Ascending aorta (tissue), 2 donors: ENCODE measurements around the gene ATP9A. TPM values are rescaled to one million over a fixed set of nuclear protein-coding genes. Genes with fewer than 3 reads are reported as not detected.
"Not testable (repeated sequence)": the region's sequence is repeated elsewhere in the genome, so short reads cannot be mapped to it uniquely, and the experiment has no call there.

Experiments
- DNase-seq, 2 donors: peaks; one replicate each; pipeline ENCODE4 v3.0.0-alpha.2; 2019; ENCODE audit warnings: low spot score in 2 of 2
- H3K27ac ChIP-seq, 2 donors: fragments of 200-600 bp; sonication (generic); one replicate each; pipeline ENCODE4 v1.5.1; 2016 to 2017; ENCODE audit warnings: mild to moderate bottlenecking in 1 of 2
- H3K27me3 ChIP-seq: fragments of 200-600 bp; sonication (generic); one replicate; pipeline ENCODE4 v1.5.1; 2017
- H3K36me3 ChIP-seq, 2 donors: fragments of 200-600 bp; sonication (generic); one replicate each; pipeline ENCODE4 v1.5.1; 2016
- H3K4me1 ChIP-seq, 2 donors: fragments of 200-600 bp; sonication (generic); one replicate each; pipeline ENCODE4 v1.5.1; 2016 to 2017; ENCODE audit warnings: mild to moderate bottlenecking in 1 of 2
- H3K4me3 ChIP-seq, 2 donors: fragments of 200-600 bp; sonication (generic); one replicate each; pipeline ENCODE4 v1.5.1; 2016 to 2017; ENCODE audit warnings: mild to moderate bottlenecking in 1 of 2
- H3K9me3 ChIP-seq, 2 donors: fragments of 200-600 bp; sonication (generic); one replicate each; pipeline ENCODE4 v1.5.1; 2016
- CTCF ChIP-seq, 3 experiments: fragments of 200-600 bp in 2 of 3; fragments of 450-650 bp in 1 of 3; sonication (generic) in 2 of 3; IDR thresholded peaks; one replicate each; pipeline ENCODE4 v1.5.1; 2016 to 2019; ENCODE audit warnings: antibody characterized with exemption in 3 of 3, mild to moderate bottlenecking in 1 of 3, moderate library complexity in 1 of 3
- intact Hi-C: fragments of 100-400 bp; cut with DNase I; formaldehyde crosslinking; loops from one replicate; pipeline ENCODE4 v1.15.1; 2023
- total RNA-seq: library from RNA; depleted of rRNA; stranded (reverse); fragments of >200 nt; gene quantifications from one replicate; pipeline ENCODE4 v1.1.0, GENCODE V29; 2016

The ATP9A gene
- total RNA-seq, 1 donor from 2014 or later: 14.5 TPM

- Histone ChIP-seq H3K27me3 (no peaks in the 10 kb centered on the region), H3K36me3 (peaks cover 6 to 19% of the 10 kb centered on the region in 2 donors), H3K9me3 (no peaks in the 10 kb centered on the region), H3K4me1 (peaks cover 0 to 3% of the 10 kb centered on the region in 2 donors), H3K4me3 (no peak overlapping the region), H3K27ac (no peak overlapping the region)
- no peak for TF ChIP-seq CTCF (IDR thresholded peaks at IDR 0.05)
- intact Hi-C loops: no loop called here
- no peak for DNase-seq
Measured at GRCh38 chr20:51727872-51728271, 40.3 kb downstream of the ATP9A start.

- intact Hi-C loops: no loop called here
- no peak overlapping the region for H3K27ac ChIP-seq
- no peak overlapping the region for H3K4me3 ChIP-seq
- TF ChIP-seq CTCF (IDR thresholded peaks at IDR 0.05): no peak
- no peaks in the 10 kb centered on the region for H3K4me1 ChIP-seq
- peaks cover 6 to 19% of the 10 kb centered on the region in 2 donors for H3K36me3 ChIP-seq
- H3K27me3 ChIP-seq: no peaks in the 10 kb centered on the region
- DNase-seq: no peak
- no peaks in the 10 kb centered on the region for H3K9me3 ChIP-seq
Measured at GRCh38 chr20:51725584-51726176, 42.5 kb downstream of the ATP9A start.

GRCh38 chr20:51723026-51723425, 45.2 kb downstream of the ATP9A start:
- DNase-seq, H3K4me1 ChIP-seq, H3K27ac ChIP-seq, H3K4me3 ChIP-seq, intact Hi-C loops, H3K9me3 ChIP-seq, H3K27me3 ChIP-seq: not testable (repeated sequence)
- H3K36me3 ChIP-seq: peaks cover 6 to 19% of the 10 kb centered on the region in 2 donors

GRCh38 chr20:51722246-51722645, 45.9 kb downstream of the ATP9A start:
- H3K9me3 ChIP-seq, H3K27me3 ChIP-seq, intact Hi-C loops, DNase-seq, H3K27ac ChIP-seq, H3K4me1 ChIP-seq, H3K4me3 ChIP-seq: not testable (repeated sequence)
- peaks cover 6 to 19% of the 10 kb centered on the region in 2 donors for H3K36me3 ChIP-seq

GRCh38 chr20:51720854-51721253, 47.3 kb downstream of the ATP9A start:
- H3K27ac ChIP-seq: no peak overlapping the region
- no peaks in the 10 kb centered on the region for H3K4me1 ChIP-seq
- TF ChIP-seq CTCF (IDR thresholded peaks at IDR 0.05): no peak
- intact Hi-C loops: no loop called here
- H3K36me3 ChIP-seq: peaks cover 6 to 19% of the 10 kb centered on the region in 2 donors
- DNase-seq: no peak
- H3K27me3 ChIP-seq: no peaks in the 10 kb centered on the region
- no peaks in the 10 kb centered on the region for H3K9me3 ChIP-seq
- H3K4me3 ChIP-seq: no peak overlapping the region

- peaks cover 6 to 18% of the 10 kb centered on the region in 2 donors for H3K36me3 ChIP-seq
- no peak overlapping the region for H3K4me3 ChIP-seq
- no peak for DNase-seq
- H3K9me3 ChIP-seq: no peaks in the 10 kb centered on the region
- TF ChIP-seq CTCF (IDR thresholded peaks at IDR 0.05): no peak
- H3K27ac ChIP-seq: no peak overlapping the region
- intact Hi-C loops: no loop called here
- no peaks in the 10 kb centered on the region for H3K27me3 ChIP-seq
- H3K4me1 ChIP-seq: no peaks in the 10 kb centered on the region
Measured at GRCh38 chr20:51720384-51720783, 47.8 kb downstream of the ATP9A start.

GRCh38 chr20:51715856-51716185, 52.4 kb downstream of the ATP9A start:
- DNase-seq: no peak
- intact Hi-C loops: no loop called here
- H3K27ac ChIP-seq: no peak overlapping the region
- no peaks in the 10 kb centered on the region for H3K27me3 ChIP-seq
- H3K4me1 ChIP-seq: no peaks in the 10 kb centered on the region
- H3K4me3 ChIP-seq: no peak overlapping the region
- H3K36me3 ChIP-seq: peaks cover 0 to 5% of the 10 kb centered on the region in 2 donors
- no peak for TF ChIP-seq CTCF (IDR thresholded peaks at IDR 0.05)
- H3K9me3 ChIP-seq: no peaks in the 10 kb centered on the region
